HG03103 (cell line): Measurements from ENCODE around the gene P2RX7.
A peak's percentile ranks its signal among the peaks of the same experiment; 100 is the strongest.

Experiments
- ATAC-seq: cut with Tn5 transposase; IDR thresholded peaks from one replicate; pipeline ENCODE4 v1.9.1; 2021; ENCODE audit warnings: low read depth; ENCODE audit not compliant: unreplicated experiment

Gene P2RX7

GRCh38 chr12:121110211-121110940, 22.3 kb upstream of the P2RX7 start:
- ATAC-seq: no peak

- no peak for ATAC-seq
These were observed 21.0 kb upstream of the P2RX7 start for GRCh38 chr12:121111684-121112083.

- ATAC-seq: no peak
These were observed 20.2 kb upstream of the P2RX7 start for GRCh38 chr12:121112496-121112895.

GRCh38 chr12:121113057-121113456, 19.6 kb upstream of the P2RX7 start:
- no peak for ATAC-seq

GRCh38 chr12:121114019-121114639, 18.5 kb upstream of the P2RX7 start:
- ATAC-seq: no peak

- no peak for ATAC-seq
These were observed 17.9 kb upstream of the P2RX7 start for GRCh38 chr12:121114806-121115205.

- ATAC-seq: no peak
These were observed 17.1 kb upstream of the P2RX7 start for GRCh38 chr12:121115530-121115929.

- ATAC-seq: no peak
These were observed 16.1 kb upstream of the P2RX7 start for GRCh38 chr12:121116318-121117225.

GRCh38 chr12:121117226-121117777, 15.4 kb upstream of the P2RX7 start:
- ATAC-seq: no peak

GRCh38 chr12:121120323-121120722, 12.4 kb upstream of the P2RX7 start:
- ATAC-seq: no peak

GRCh38 chr12:121120989-121121755, 11.5 kb upstream of the P2RX7 start:
- no peak for ATAC-seq

GRCh38 chr12:121121805-121122204, 10.9 kb upstream of the P2RX7 start:
- ATAC-seq: no peak

- no peak for ATAC-seq
These were observed 9.2 kb upstream of the P2RX7 start for GRCh38 chr12:121123488-121123887.

- ATAC-seq: no peak
These were observed 8.1 kb upstream of the P2RX7 start for GRCh38 chr12:121124402-121125109.

GRCh38 chr12:121127501-121127900, 5.2 kb upstream of the P2RX7 start:
- no peak for ATAC-seq

GRCh38 chr12:121128908-121129810, 3.5 kb upstream of the P2RX7 start:
- ATAC-seq: peak; percentile 66

- no peak for ATAC-seq
These were observed 2.9 kb upstream of the P2RX7 start for GRCh38 chr12:121129811-121130147.

GRCh38 chr12:121130866-121131373, 1.8 kb upstream of the P2RX7 start:
- ATAC-seq: no peak

- no peak for ATAC-seq
These were observed 735 bp upstream of the P2RX7 start for GRCh38 chr12:121131941-121132341.
